ENCODE data around the gene C6orf52. TPM values are rescaled to one million over a fixed set of nuclear protein-coding genes. Genes with fewer than 3 reads are reported as not detected.
A peak's percentile ranks its signal among the peaks of the same experiment; 100 is the strongest.

The C6orf52 gene
- total and polyA plus RNA-seq, 9 of the 15 experiments (the other 6 are each of a cell fraction or from before 2014, with no cell fraction given), result 6.7 to 37.0 (median 11.1) TPM

DNA sequence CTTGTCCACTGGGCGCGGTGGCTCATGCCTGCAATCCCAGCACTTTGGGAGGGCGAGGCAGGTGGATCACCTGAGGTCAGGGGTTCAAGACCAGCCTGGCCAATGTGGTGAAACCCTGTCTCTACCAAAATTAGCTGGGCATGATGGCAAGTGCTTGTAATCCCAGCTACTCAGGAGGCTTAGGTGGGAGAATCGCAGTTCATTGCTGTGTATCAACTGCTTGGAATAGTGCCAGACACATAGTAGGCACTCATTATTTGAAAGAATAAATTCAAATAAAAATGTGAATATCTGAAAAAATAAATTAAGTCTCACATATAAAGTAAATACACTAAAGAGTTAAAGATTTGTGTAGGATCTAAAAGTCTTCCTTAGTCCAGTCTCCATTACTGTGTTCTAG is 2.2 kb upstream of the C6orf52 start:
- ChIA-PET POLR2A (interaction anchor here (0.7 kb wide), 1 partner anchor 1353 kb away, joined by 3 read pairs; no protein-coding TSS in a partner anchor), CTCF (ENCODE audit: low intra/inter-chr PET ratio) (no interaction called here)
- peaks cover 3% of the 10 kb centered on the region; the same call in 1 of the 2 replicates for H3K9me3 ChIP-seq (replicated peaks; ENCODE audit: control insufficient read depth, insufficient read depth, low read depth, low read length)
- H3K4me3 ChIP-seq, result peak overlapping the region; percentile 55; the same call in 1 of the 2 replicates
- intact Hi-C loops (cut with micrococcal nuclease) (no loop called here), in situ Hi-C loops (cut with MboI) (no loop called here)
- peaks cover 77% of the 10 kb centered on the region for H3K79me2 ChIP-seq (ENCODE audit: control insufficient read depth, insufficient read depth, low read length)
- H3K9ac ChIP-seq (ENCODE audit: insufficient read depth in 1 of 2, low read depth in 2 of 2, low read length in 2 of 2), result peak overlapping the region; percentile 57 to 89; a peak in 3 of 4 replicates
- H2AFZ ChIP-seq (ENCODE audit: low read depth, low read length), result no peak overlapping the region
- no peak for FAIRE-seq
- no peak for ATAC-seq
- no peaks in the 10 kb centered on the region for H4K20me1 ChIP-seq (replicated peaks; ENCODE audit: control insufficient read depth, insufficient read depth, low read length)
- no peak overlapping the region for H3K27ac ChIP-seq (ENCODE audit: extremely low read depth, low read depth, low read length)
- WGBS (ENCODE audit: insufficient coverage, low coverage, missing lambda C conversion rate), result 94% methylated on average over 4 of the region's 4 CpGs
- no TSS peak for BruUV-seq (replicated peaks)
- peaks cover 5 to 13% of the 10 kb centered on the region in 2 experiments; a peak in 4 of 5 replicates for H3K4me1 ChIP-seq (replicated peaks in 1 of 2; ENCODE audit: control insufficient read depth in 2 of 2, insufficient read depth in 2 of 2, low read length in 2 of 2)
- no peaks in the 10 kb centered on the region for H3K9me1 ChIP-seq (ENCODE audit: control insufficient read depth, insufficient read depth, low read length)
- H3K27me3 ChIP-seq (ENCODE audit: control insufficient read depth in 2 of 2, insufficient read depth in 2 of 2, low read length in 2 of 2), result no peaks in the 10 kb centered on the region
- peaks cover 57% of the 10 kb centered on the region for H3K36me3 ChIP-seq (ENCODE audit: control insufficient read depth, insufficient read depth, low read length)
- DNase-seq (ENCODE audit: extremely low read depth in 1 of 4, low spot score in 3 of 4), result no peak
- peak overlapping the region; percentile 94 for H3K4me2 ChIP-seq (ENCODE audit: insufficient read depth, low read length)
- TF ChIP-seq ZFX (CRISPR knock-in tag; IDR thresholded peaks at IDR 0.05) (no peak), SRSF3 (IDR thresholded peaks at IDR 0.05; ENCODE audit: insufficient read depth, low read length) (no peak), ETV6 (IDR thresholded peaks at IDR 0.05; ENCODE audit: borderline replicate concordance in 1 of 2, low read depth in 2 of 2, low read length in 1 of 2) (no peak), ETV6 (CRISPR knock-in tag; IDR thresholded peaks at IDR 0.05; ENCODE audit: borderline replicate concordance) (0 out of 2 replicates have a peak, but pooled peaks have one; percentile 46), ZNF165 (CRISPR knock-in tag; IDR thresholded peaks at IDR 0.05; ENCODE audit: borderline replicate concordance) (no peak), HDAC2 (IDR thresholded peaks at IDR 0.05) (no peak), ZNF584 (CRISPR knock-in tag; IDR thresholded peaks at IDR 0.05; ENCODE audit: low read depth) (no peak), ZKSCAN8 (CRISPR knock-in tag; IDR thresholded peaks at IDR 0.05) (no peak), ZBED1 (IDR thresholded peaks at IDR 0.05) (no peak), RBM15 (IDR thresholded peaks at IDR 0.05; ENCODE audit: insufficient read depth, low read length) (no peak), PURB (CRISPR knock-in tag; IDR thresholded peaks at IDR 0.05; ENCODE audit: low read depth) (no peak), BRD9 (IDR thresholded peaks at IDR 0.05; ENCODE audit: low read depth, partially characterized antibody) (no peak), ZNF76 (CRISPR knock-in tag; IDR thresholded peaks at IDR 0.05; ENCODE audit: borderline replicate concordance) (no peak), ZKSCAN1 (IDR thresholded peaks at IDR 0.05; ENCODE audit: low read depth, low read length) (peak; percentile 83)
- TF ChIP-seq, protein P1, sequence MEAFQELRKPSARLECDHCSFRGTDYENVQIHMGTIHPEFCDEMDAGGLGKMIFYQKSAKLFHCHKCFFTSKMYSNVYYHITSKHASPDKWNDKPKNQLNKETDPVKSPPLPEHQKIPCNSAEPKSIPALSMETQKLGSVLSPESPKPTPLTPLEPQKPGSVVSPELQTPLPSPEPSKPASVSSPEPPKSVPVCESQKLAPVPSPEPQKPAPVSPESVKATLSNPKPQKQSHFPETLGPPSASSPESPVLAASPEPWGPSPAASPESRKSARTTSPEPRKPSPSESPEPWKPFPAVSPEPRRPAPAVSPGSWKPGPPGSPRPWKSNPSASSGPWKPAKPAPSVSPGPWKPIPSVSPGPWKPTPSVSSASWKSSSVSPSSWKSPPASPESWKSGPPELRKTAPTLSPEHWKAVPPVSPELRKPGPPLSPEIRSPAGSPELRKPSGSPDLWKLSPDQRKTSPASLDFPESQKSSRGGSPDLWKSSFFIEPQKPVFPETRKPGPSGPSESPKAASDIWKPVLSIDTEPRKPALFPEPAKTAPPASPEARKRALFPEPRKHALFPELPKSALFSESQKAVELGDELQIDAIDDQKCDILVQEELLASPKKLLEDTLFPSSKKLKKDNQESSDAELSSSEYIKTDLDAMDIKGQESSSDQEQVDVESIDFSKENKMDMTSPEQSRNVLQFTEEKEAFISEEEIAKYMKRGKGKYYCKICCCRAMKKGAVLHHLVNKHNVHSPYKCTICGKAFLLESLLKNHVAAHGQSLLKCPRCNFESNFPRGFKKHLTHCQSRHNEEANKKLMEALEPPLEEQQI (IDR thresholded peaks at IDR 0.05), result no peak
- TF ChIP-seq, protein P2, sequence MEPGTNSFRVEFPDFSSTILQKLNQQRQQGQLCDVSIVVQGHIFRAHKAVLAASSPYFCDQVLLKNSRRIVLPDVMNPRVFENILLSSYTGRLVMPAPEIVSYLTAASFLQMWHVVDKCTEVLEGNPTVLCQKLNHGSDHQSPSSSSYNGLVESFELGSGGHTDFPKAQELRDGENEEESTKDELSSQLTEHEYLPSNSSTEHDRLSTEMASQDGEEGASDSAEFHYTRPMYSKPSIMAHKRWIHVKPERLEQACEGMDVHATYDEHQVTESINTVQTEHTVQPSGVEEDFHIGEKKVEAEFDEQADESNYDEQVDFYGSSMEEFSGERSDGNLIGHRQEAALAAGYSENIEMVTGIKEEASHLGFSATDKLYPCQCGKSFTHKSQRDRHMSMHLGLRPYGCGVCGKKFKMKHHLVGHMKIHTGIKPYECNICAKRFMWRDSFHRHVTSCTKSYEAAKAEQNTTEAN (CRISPR knock-in tag; IDR thresholded peaks at IDR 0.05), result no peak
- TF ChIP-seq, protein P3, sequence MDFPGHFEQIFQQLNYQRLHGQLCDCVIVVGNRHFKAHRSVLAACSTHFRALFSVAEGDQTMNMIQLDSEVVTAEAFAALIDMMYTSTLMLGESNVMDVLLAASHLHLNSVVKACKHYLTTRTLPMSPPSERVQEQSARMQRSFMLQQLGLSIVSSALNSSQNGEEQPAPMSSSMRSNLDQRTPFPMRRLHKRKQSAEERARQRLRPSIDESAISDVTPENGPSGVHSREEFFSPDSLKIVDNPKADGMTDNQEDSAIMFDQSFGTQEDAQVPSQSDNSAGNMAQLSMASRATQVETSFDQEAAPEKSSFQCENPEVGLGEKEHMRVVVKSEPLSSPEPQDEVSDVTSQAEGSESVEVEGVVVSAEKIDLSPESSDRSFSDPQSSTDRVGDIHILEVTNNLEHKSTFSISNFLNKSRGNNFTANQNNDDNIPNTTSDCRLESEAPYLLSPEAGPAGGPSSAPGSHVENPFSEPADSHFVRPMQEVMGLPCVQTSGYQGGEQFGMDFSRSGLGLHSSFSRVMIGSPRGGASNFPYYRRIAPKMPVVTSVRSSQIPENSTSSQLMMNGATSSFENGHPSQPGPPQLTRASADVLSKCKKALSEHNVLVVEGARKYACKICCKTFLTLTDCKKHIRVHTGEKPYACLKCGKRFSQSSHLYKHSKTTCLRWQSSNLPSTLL (IDR thresholded peaks at IDR 0.05), result no peak
- TF ChIP-seq, protein P4, sequence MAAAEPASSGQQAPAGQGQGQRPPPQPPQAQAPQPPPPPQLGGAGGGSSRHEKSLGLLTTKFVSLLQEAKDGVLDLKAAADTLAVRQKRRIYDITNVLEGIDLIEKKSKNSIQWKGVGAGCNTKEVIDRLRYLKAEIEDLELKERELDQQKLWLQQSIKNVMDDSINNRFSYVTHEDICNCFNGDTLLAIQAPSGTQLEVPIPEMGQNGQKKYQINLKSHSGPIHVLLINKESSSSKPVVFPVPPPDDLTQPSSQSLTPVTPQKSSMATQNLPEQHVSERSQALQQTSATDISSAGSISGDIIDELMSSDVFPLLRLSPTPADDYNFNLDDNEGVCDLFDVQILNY (CRISPR knock-in tag; IDR thresholded peaks at IDR 0.05), result no peak
